ENCODE measurements around the gene GSTA4.
"Not testable (repeated sequence)": the region's sequence is repeated elsewhere in the genome, so short reads cannot be mapped to it uniquely, and the experiment has no call there.

The GSTA4 gene

GRCh38 chr6:52995089-52995912 lies at the start of gene GSTA4:
Gene GSTA4 (minus strand): TSS chr6:52995284. CDS start chr6:52994243, 1,041 bp downstream.
- Histone ChIP-seq H3K4me1 (ENCODE audit: control insufficient read depth, insufficient read depth, low read length, unreplicated experiment) (peaks cover 13% of the 10 kb centered on the region), H3K27ac (ENCODE audit: low read depth, low read length) (peak within 1 kb of the TSS; percentile 90), H2AFZ (ENCODE audit: low read length, unreplicated experiment) (peak within 1 kb of the TSS; percentile 98), H3K4me3 (ENCODE audit: low read depth, low read length) (peak within 1 kb of the TSS; percentile 96), H3K79me2 (ENCODE audit: control insufficient read depth, insufficient read depth, low read length, unreplicated experiment) (peaks cover 11% of the 10 kb centered on the region)
- not testable (repeated sequence) for H3K27me3 ChIP-seq (ENCODE audit: insufficient read depth, low read length); H3K36me3 ChIP-seq (ENCODE audit: insufficient read depth, low read length)

GRCh38 chr6:53044572-53044971 lies 49.5 kb upstream of the GSTA4 start:
- peaks cover 14% of the 10 kb centered on the region for H3K36me3 ChIP-seq (ENCODE audit: insufficient read depth, low read length)
- peaks cover 57% of the 10 kb centered on the region for H3K4me1 ChIP-seq (ENCODE audit: control insufficient read depth, insufficient read depth, low read length, unreplicated experiment)
- H3K27ac ChIP-seq (ENCODE audit: low read depth, low read length), result no peak overlapping the region
- H3K27me3 ChIP-seq (ENCODE audit: insufficient read depth, low read length), result no peaks in the 10 kb centered on the region
- H3K79me2 ChIP-seq (ENCODE audit: control insufficient read depth, insufficient read depth, low read length, unreplicated experiment), result peaks cover 7% of the 10 kb centered on the region
- H2AFZ ChIP-seq (ENCODE audit: low read length, unreplicated experiment), result no peak overlapping the region
- peak overlapping the region; percentile 48 for H3K4me3 ChIP-seq (ENCODE audit: low read depth, low read length)

GRCh38 chr6:53044071-53044470 lies 49.0 kb upstream of the GSTA4 start:
- peaks cover 15% of the 10 kb centered on the region for H3K36me3 ChIP-seq (ENCODE audit: insufficient read depth, low read length)
- peak overlapping the region; percentile 48 for H3K4me3 ChIP-seq (ENCODE audit: low read depth, low read length)
- H3K27me3 ChIP-seq (ENCODE audit: insufficient read depth, low read length), result no peaks in the 10 kb centered on the region
- no peak overlapping the region for H2AFZ ChIP-seq (ENCODE audit: low read length, unreplicated experiment)
- H3K79me2 ChIP-seq (ENCODE audit: control insufficient read depth, insufficient read depth, low read length, unreplicated experiment), result peaks cover 7% of the 10 kb centered on the region
- peaks cover 56% of the 10 kb centered on the region for H3K4me1 ChIP-seq (ENCODE audit: control insufficient read depth, insufficient read depth, low read length, unreplicated experiment)
- H3K27ac ChIP-seq (ENCODE audit: low read depth, low read length), result peak overlapping the region; percentile 74

GRCh38 chr6:53043581-53043980 lies 48.5 kb upstream of the GSTA4 start:
- H3K4me1 ChIP-seq (ENCODE audit: control insufficient read depth, insufficient read depth, low read length, unreplicated experiment), result peaks cover 51% of the 10 kb centered on the region
- peaks cover 7% of the 10 kb centered on the region for H3K79me2 ChIP-seq (ENCODE audit: control insufficient read depth, insufficient read depth, low read length, unreplicated experiment)
- peak overlapping the region; percentile 48 for H3K4me3 ChIP-seq (ENCODE audit: low read depth, low read length)
- peaks cover 15% of the 10 kb centered on the region for H3K36me3 ChIP-seq (ENCODE audit: insufficient read depth, low read length)
- no peak overlapping the region for H2AFZ ChIP-seq (ENCODE audit: low read length, unreplicated experiment)
- peak overlapping the region; percentile 74 for H3K27ac ChIP-seq (ENCODE audit: low read depth, low read length)
- H3K27me3 ChIP-seq (ENCODE audit: insufficient read depth, low read length), result no peaks in the 10 kb centered on the region

- no peak overlapping the region for H2AFZ ChIP-seq (ENCODE audit: low read length, unreplicated experiment)
- no peaks in the 10 kb centered on the region for H3K27me3 ChIP-seq (ENCODE audit: insufficient read depth, low read length)
- peaks cover 5% of the 10 kb centered on the region for H3K79me2 ChIP-seq (ENCODE audit: control insufficient read depth, insufficient read depth, low read length, unreplicated experiment)
- peaks cover 39% of the 10 kb centered on the region for H3K4me1 ChIP-seq (ENCODE audit: control insufficient read depth, insufficient read depth, low read length, unreplicated experiment)
- peak overlapping the region; percentile 88 for H3K27ac ChIP-seq (ENCODE audit: low read depth, low read length)
- peaks cover 15% of the 10 kb centered on the region for H3K36me3 ChIP-seq (ENCODE audit: insufficient read depth, low read length)
- H3K4me3 ChIP-seq (ENCODE audit: low read depth, low read length), result peak overlapping the region; percentile 38
Observed at GRCh38 chr6:53042112-53042511, 47.0 kb upstream of the GSTA4 start.

- 0 out of 2 replicates have a peak overlapping the region, but pooled peaks have one; percentile 23 for H3K4me3 ChIP-seq (ENCODE audit: low read depth, low read length)
- no peaks in the 10 kb centered on the region for H3K27me3 ChIP-seq (ENCODE audit: insufficient read depth, low read length)
- H3K27ac ChIP-seq (ENCODE audit: low read depth, low read length), result peak overlapping the region; percentile 88
- H3K36me3 ChIP-seq (ENCODE audit: insufficient read depth, low read length), result peaks cover 15% of the 10 kb centered on the region
- H3K79me2 ChIP-seq (ENCODE audit: control insufficient read depth, insufficient read depth, low read length, unreplicated experiment), result no peaks in the 10 kb centered on the region
- peaks cover 39% of the 10 kb centered on the region for H3K4me1 ChIP-seq (ENCODE audit: control insufficient read depth, insufficient read depth, low read length, unreplicated experiment)
- no peak overlapping the region for H2AFZ ChIP-seq (ENCODE audit: low read length, unreplicated experiment)
Observed at GRCh38 chr6:53041356-53041755, 46.3 kb upstream of the GSTA4 start.

GRCh38 chr6:53038596-53038995 lies 43.5 kb upstream of the GSTA4 start:
- no peaks in the 10 kb centered on the region for H3K79me2 ChIP-seq (ENCODE audit: control insufficient read depth, insufficient read depth, low read length, unreplicated experiment)
- peaks cover 39% of the 10 kb centered on the region for H3K4me1 ChIP-seq (ENCODE audit: control insufficient read depth, insufficient read depth, low read length, unreplicated experiment)
- no peaks in the 10 kb centered on the region for H3K27me3 ChIP-seq (ENCODE audit: insufficient read depth, low read length)
- H3K36me3 ChIP-seq (ENCODE audit: insufficient read depth, low read length), result peaks cover 20% of the 10 kb centered on the region
- H3K27ac ChIP-seq (ENCODE audit: low read depth, low read length), result no peak overlapping the region
- H2AFZ ChIP-seq (ENCODE audit: low read length, unreplicated experiment), result no peak overlapping the region
- H3K4me3 ChIP-seq (ENCODE audit: low read depth, low read length), result no peak overlapping the region

- Histone ChIP-seq H3K27ac (ENCODE audit: low read depth, low read length) (no peak overlapping the region), H3K36me3 (ENCODE audit: insufficient read depth, low read length) (peaks cover 20% of the 10 kb centered on the region), H3K27me3 (ENCODE audit: insufficient read depth, low read length) (no peaks in the 10 kb centered on the region), H3K4me1 (ENCODE audit: control insufficient read depth, insufficient read depth, low read length, unreplicated experiment) (peaks cover 39% of the 10 kb centered on the region), H2AFZ (ENCODE audit: low read length, unreplicated experiment) (no peak overlapping the region), H3K79me2 (ENCODE audit: control insufficient read depth, insufficient read depth, low read length, unreplicated experiment) (no peaks in the 10 kb centered on the region), H3K4me3 (ENCODE audit: low read depth, low read length) (no peak overlapping the region)
Observed at GRCh38 chr6:53038141-53038540, 43.1 kb upstream of the GSTA4 start.

- Histone ChIP-seq H2AFZ (ENCODE audit: low read length, unreplicated experiment) (no peak overlapping the region), H3K36me3 (ENCODE audit: insufficient read depth, low read length) (peaks cover 15% of the 10 kb centered on the region)
Observed at GRCh38 chr6:53035549-53036213, 40.6 kb upstream of the GSTA4 start.

GRCh38 chr6:53033764-53034163 lies 38.7 kb upstream of the GSTA4 start:
- Histone ChIP-seq H3K27me3 (ENCODE audit: insufficient read depth, low read length) (no peaks in the 10 kb centered on the region), H2AFZ (ENCODE audit: low read length, unreplicated experiment) (no peak overlapping the region), H3K27ac (ENCODE audit: low read depth, low read length) (0 out of 2 replicates have a peak overlapping the region, but pooled peaks have one; percentile 0), H3K4me3 (ENCODE audit: low read depth, low read length) (no peak overlapping the region), H3K4me1 (ENCODE audit: control insufficient read depth, insufficient read depth, low read length, unreplicated experiment) (peaks cover 19% of the 10 kb centered on the region), H3K79me2 (ENCODE audit: control insufficient read depth, insufficient read depth, low read length, unreplicated experiment) (no peaks in the 10 kb centered on the region), H3K36me3 (ENCODE audit: insufficient read depth, low read length) (peaks cover 5% of the 10 kb centered on the region; the same call in 1 of the 2 replicates)

More at GRCh38 chr6:53035549-53036213, 40.6 kb upstream of the GSTA4 start:
- H3K27me3 ChIP-seq (ENCODE audit: insufficient read depth, low read length), result no peaks in the 10 kb centered on the region
- peaks cover 19% of the 10 kb centered on the region for H3K4me1 ChIP-seq (ENCODE audit: control insufficient read depth, insufficient read depth, low read length, unreplicated experiment)
- no peak overlapping the region for H3K4me3 ChIP-seq (ENCODE audit: low read depth, low read length)
- H3K79me2 ChIP-seq (ENCODE audit: control insufficient read depth, insufficient read depth, low read length, unreplicated experiment), result no peaks in the 10 kb centered on the region
- H3K27ac ChIP-seq (ENCODE audit: low read depth, low read length), result no peak overlapping the region
